ENCODE measurements around the gene WARS2.

GRCh38 chr1:119188926-119189325 lies 48.5 kb upstream of the WARS2 start:
- no peak for TF ChIP-seq CTCF (IDR thresholded peaks at IDR 0.05 in 4 of 5, conservative IDR thresholded peaks at IDR 0.05 in 1 of 5)
- no peak for TF ChIP-seq POLR2A (IDR thresholded peaks at IDR 0.05)

Measured in gastrocnemius medialis (tissue), 4 donors.